Measurements from ENCODE around the gene MGME1. TPM values are rescaled to one million over a fixed set of nuclear protein-coding genes. Genes with fewer than 3 reads are reported as not detected.

The MGME1 gene
- total and polyA plus RNA-seq, 4 donors = 10.1 to 19.1 (median 11.5) TPM

DNA sequence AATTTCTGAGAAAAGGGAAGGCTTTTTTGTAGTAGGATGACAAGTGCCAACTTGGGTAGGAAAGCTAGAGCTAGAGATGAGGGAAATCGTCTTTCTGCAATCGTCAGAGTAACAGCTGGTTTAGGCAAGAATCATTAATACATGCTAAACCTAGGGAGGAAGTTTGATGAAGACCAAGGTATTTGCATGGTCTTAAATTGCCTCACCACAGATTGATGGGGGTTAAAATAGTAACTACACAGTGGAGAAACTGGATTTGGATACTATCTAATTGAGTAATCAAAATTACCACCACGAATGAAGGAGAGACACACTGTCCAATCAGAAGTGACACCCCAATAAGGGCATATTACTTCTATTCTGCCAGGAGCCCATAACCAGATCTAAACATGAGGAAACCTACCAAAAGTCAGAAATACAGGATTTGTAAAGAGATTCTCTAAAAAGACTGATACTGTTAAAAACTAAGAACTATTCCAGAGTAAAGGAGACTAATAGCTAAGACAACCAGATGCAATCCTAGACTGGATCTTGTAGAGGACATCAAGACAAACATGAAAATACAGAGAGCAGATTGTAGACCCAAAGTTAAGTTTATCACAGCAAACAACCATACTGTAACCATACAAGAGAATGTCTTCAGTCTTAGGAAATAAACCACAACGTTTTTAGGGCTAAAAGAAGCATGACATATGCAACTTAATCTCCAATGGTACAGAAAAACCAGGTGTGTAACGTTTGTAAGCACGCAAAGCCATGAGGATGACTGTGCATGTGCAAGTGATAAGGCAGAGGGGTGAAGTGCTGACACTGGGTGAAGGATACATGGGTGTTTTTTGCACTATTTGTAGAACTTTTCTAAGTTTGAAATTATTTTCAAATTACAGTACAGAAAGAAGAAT is 22.0 kb upstream of the MGME1 start:
- H3K4me3 ChIP-seq = no peak overlapping the region
- no peak overlapping the region for H3K9ac ChIP-seq (ENCODE audit: insufficient read depth in 1 of 2, low read length in 2 of 2)
- H3K27ac ChIP-seq (ENCODE audit: low read depth in 1 of 2, low read length in 1 of 2) = no peak overlapping the region
- no peaks in the 10 kb centered on the region for H3K27me3 ChIP-seq (ENCODE audit: control insufficient read depth in 3 of 3, insufficient read depth in 3 of 3, low read length in 2 of 3)
- H3K4me1 ChIP-seq (ENCODE audit: control insufficient read depth in 5 of 5, insufficient read depth in 5 of 5, low read length in 5 of 5) = peaks cover 0 to 3% (median 0%) of the 10 kb centered on the region in 5 donors
- no peaks in the 10 kb centered on the region for H3K9me3 ChIP-seq (ENCODE audit: control insufficient read depth in 4 of 4, insufficient read depth in 3 of 4, low read length in 3 of 4)
- ATAC-seq (ENCODE audit: insufficient read depth, low FRiP score) (no peak), DNase-seq (no peak)
- whole genome bisulfite sequencing, 2 donors = 66 to 77% methylated on average over 6 of the region's 6 CpGs
- peaks cover 42 to 83% (median 68%) of the 10 kb centered on the region in 4 donors for H3K36me3 ChIP-seq (ENCODE audit: control insufficient read depth in 4 of 4, insufficient read depth in 4 of 4, low read length in 4 of 4)
- TF ChIP-seq, protein P1, sequence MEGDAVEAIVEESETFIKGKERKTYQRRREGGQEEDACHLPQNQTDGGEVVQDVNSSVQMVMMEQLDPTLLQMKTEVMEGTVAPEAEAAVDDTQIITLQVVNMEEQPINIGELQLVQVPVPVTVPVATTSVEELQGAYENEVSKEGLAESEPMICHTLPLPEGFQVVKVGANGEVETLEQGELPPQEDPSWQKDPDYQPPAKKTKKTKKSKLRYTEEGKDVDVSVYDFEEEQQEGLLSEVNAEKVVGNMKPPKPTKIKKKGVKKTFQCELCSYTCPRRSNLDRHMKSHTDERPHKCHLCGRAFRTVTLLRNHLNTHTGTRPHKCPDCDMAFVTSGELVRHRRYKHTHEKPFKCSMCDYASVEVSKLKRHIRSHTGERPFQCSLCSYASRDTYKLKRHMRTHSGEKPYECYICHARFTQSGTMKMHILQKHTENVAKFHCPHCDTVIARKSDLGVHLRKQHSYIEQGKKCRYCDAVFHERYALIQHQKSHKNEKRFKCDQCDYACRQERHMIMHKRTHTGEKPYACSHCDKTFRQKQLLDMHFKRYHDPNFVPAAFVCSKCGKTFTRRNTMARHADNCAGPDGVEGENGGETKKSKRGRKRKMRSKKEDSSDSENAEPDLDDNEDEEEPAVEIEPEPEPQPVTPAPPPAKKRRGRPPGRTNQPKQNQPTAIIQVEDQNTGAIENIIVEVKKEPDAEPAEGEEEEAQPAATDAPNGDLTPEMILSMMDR (IDR thresholded peaks at IDR 0.05; ENCODE audit: control extremely low read depth, extremely low read depth) = no peak

DNA sequence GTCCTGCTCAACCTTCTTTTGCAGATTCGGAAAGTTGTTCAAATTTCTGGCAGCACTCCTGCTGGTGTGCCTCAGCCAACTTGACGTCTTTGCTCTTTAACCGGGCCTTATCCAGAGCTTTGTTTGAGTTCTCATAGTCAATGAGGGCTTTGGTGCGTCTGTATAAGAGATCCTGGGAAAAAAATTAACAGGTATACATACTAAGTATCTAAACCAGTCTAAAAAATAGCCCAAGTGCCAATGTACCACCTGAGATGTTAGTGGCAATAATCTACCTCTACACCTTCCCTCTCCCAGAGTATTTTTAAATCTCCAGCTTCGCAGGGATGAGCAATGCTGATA is 21.4 kb upstream of the MGME1 start:
- H3K27ac ChIP-seq (ENCODE audit: low read depth in 1 of 2, low read length in 1 of 2) = no peak overlapping the region
- H3K9ac ChIP-seq (ENCODE audit: insufficient read depth in 1 of 2, low read length in 2 of 2) = no peak overlapping the region
- H3K9me3 ChIP-seq (ENCODE audit: control insufficient read depth in 4 of 4, insufficient read depth in 3 of 4, low read length in 3 of 4) = no peaks in the 10 kb centered on the region
- TF ChIP-seq, protein P1 (IDR thresholded peaks at IDR 0.05; ENCODE audit: control extremely low read depth, extremely low read depth) = no peak
- DNase-seq (peak in 1 of 3 donors; percentile 24), ATAC-seq (ENCODE audit: insufficient read depth, low FRiP score) (no peak)
- H3K4me1 ChIP-seq (ENCODE audit: control insufficient read depth in 5 of 5, insufficient read depth in 5 of 5, low read length in 5 of 5) = peaks cover 0 to 3% (median 0%) of the 10 kb centered on the region in 5 donors
- 61 to 87% methylated on average over 5 of the region's 5 CpGs for WGBS, 2 donors
- H3K36me3 ChIP-seq (ENCODE audit: control insufficient read depth in 4 of 4, insufficient read depth in 4 of 4, low read length in 4 of 4) = peaks cover 40 to 83% (median 68%) of the 10 kb centered on the region in 4 donors
- no peaks in the 10 kb centered on the region for H3K27me3 ChIP-seq (ENCODE audit: control insufficient read depth in 3 of 3, insufficient read depth in 3 of 3, low read length in 2 of 3)
- H3K4me3 ChIP-seq = no peak overlapping the region

DNA sequence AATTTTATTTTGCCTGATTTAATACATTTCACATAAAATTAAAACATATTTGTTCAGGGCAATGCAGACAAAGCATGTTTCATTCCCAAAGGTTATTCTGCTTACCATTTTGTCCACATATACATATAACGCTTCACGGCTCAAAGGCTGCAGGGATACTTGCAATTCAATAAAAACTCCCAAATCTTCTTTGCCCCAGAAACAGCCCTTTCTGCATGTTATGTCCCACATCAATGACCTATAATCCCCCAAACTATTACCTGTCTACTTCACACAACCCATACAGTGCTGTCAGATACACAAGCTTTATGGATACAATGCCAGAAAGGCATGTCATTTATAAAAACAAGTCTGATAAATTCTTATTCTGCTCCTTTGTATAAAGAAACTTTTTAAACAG is 20.4 kb upstream of the MGME1 start:
- 97 to 100% methylated on average over 2 of the region's 2 CpGs for WGBS, 2 donors
- TF ChIP-seq, protein P1 (IDR thresholded peaks at IDR 0.05; ENCODE audit: control extremely low read depth, extremely low read depth) = no peak
- Histone ChIP-seq H3K4me1 (ENCODE audit: control insufficient read depth in 5 of 5, insufficient read depth in 5 of 5, low read length in 5 of 5) (peaks cover 0 to 3% (median 0%) of the 10 kb centered on the region in 5 donors), H3K27ac (ENCODE audit: low read depth in 1 of 2, low read length in 1 of 2) (no peak overlapping the region), H3K27me3 (ENCODE audit: control insufficient read depth in 3 of 3, insufficient read depth in 3 of 3, low read length in 2 of 3) (no peaks in the 10 kb centered on the region), H3K9ac (ENCODE audit: insufficient read depth in 1 of 2, low read length in 2 of 2) (no peak overlapping the region), H3K9me3 (ENCODE audit: control insufficient read depth in 4 of 4, insufficient read depth in 3 of 4, low read length in 3 of 4) (no peaks in the 10 kb centered on the region), H3K36me3 (ENCODE audit: control insufficient read depth in 4 of 4, insufficient read depth in 4 of 4, low read length in 4 of 4) (peaks cover 41 to 78% (median 68%) of the 10 kb centered on the region in 4 donors), H3K4me3 (no peak overlapping the region)
- DNase-seq (no peak), ATAC-seq (ENCODE audit: insufficient read depth, low FRiP score) (no peak)

All from lung (tissue), 12 donors.